Measurements from ENCODE around the gene MRPS33.

MRPS33 gene

GRCh38 chr7:141017555-141017954, 2.8 kb upstream of the MRPS33 start:
- TF ChIP-seq SPI1 (IDR thresholded peaks at IDR 0.05; ENCODE audit: borderline replicate concordance, low read depth): no peak
- no peak for TF ChIP-seq REST (IDR thresholded peaks at IDR 0.05; ENCODE audit: insufficient replicate concordance, low read depth)
- no peak for TF ChIP-seq POLR2AphosphoS5 (IDR thresholded peaks at IDR 0.05; ENCODE audit: low read depth)
- no peak for TF ChIP-seq GABPA (IDR thresholded peaks at IDR 0.05; ENCODE audit: low read depth)
- TF ChIP-seq CTCF (IDR thresholded peaks at IDR 0.05; ENCODE audit: insufficient read depth, low read length): no peak

GRCh38 chr7:141016349-141016748, 1.6 kb upstream of the MRPS33 start:
- TF ChIP-seq GABPA (IDR thresholded peaks at IDR 0.05; ENCODE audit: low read depth) (no peak), SPI1 (IDR thresholded peaks at IDR 0.05; ENCODE audit: borderline replicate concordance, low read depth) (no peak), POLR2AphosphoS5 (IDR thresholded peaks at IDR 0.05; ENCODE audit: low read depth) (no peak), CTCF (IDR thresholded peaks at IDR 0.05; ENCODE audit: insufficient read depth, low read length) (no peak), REST (IDR thresholded peaks at IDR 0.05; ENCODE audit: insufficient replicate concordance, low read depth) (no peak)
- no peak for DNase-seq (ENCODE audit: low read depth in 1 of 2, low spot score in 1 of 2)
- Histone ChIP-seq H3K27me3 (ENCODE audit: insufficient read depth, poor library complexity, severe bottlenecking) (peaks cover 3% of the 10 kb centered on the region), H3K4me3 (replicated peaks; ENCODE audit: insufficient read depth, low read length) (no peak overlapping the region), H3K27ac (replicated peaks) (no peak overlapping the region)

More at GRCh38 chr7:141017555-141017954, 2.8 kb upstream of the MRPS33 start:
- Histone ChIP-seq H3K27ac (replicated peaks) (no peak overlapping the region), H3K4me3 (replicated peaks; ENCODE audit: insufficient read depth, low read length) (no peak overlapping the region), H3K27me3 (ENCODE audit: insufficient read depth, poor library complexity, severe bottlenecking) (peaks cover 3% of the 10 kb centered on the region)
- DNase-seq (ENCODE audit: low read depth in 1 of 2, low spot score in 1 of 2): no peak

GRCh38 chr7:141014125-141014523, 628 bp downstream of the MRPS33 start:
- H3K4me3 ChIP-seq (replicated peaks; ENCODE audit: insufficient read depth, low read length): peak overlapping the region; percentile 66
- TF ChIP-seq REST (IDR thresholded peaks at IDR 0.05; ENCODE audit: insufficient replicate concordance, low read depth) (no peak), SPI1 (IDR thresholded peaks at IDR 0.05; ENCODE audit: borderline replicate concordance, low read depth) (no peak), CTCF (IDR thresholded peaks at IDR 0.05; ENCODE audit: insufficient read depth, low read length) (no peak), GABPA (IDR thresholded peaks at IDR 0.05; ENCODE audit: low read depth) (no peak), POLR2AphosphoS5 (IDR thresholded peaks at IDR 0.05; ENCODE audit: low read depth) (no peak)
- H3K27me3 ChIP-seq (ENCODE audit: insufficient read depth, poor library complexity, severe bottlenecking): no peaks in the 10 kb centered on the region
- peak overlapping the region; percentile 90 for H3K27ac ChIP-seq (replicated peaks)
- no peak for DNase-seq (ENCODE audit: low read depth in 1 of 2, low spot score in 1 of 2)

All from HL-60 (cell line).